IPS DF 6.9 (cell line): Measurements from ENCODE around the gene SDR39U1.
"Not testable (repeated sequence)": the region's sequence is repeated elsewhere in the genome, so short reads cannot be mapped to it uniquely, and the experiment has no call there.

Source experiments
- DNase-seq: peaks from one replicate; pipeline ENCODE4 v3.0.0-alpha.2; 2013; ENCODE audit warnings: low read depth, low spot score
- H3K27ac ChIP-seq: one replicate; pipeline ENCODE4 v1.5.1; 2013; ENCODE audit warnings: low read length, control low read depth
- H3K27me3 ChIP-seq: 2 replicates; pipeline ENCODE4 v1.6.1; 2013; ENCODE audit warnings: mild to moderate bottlenecking, low read length; ENCODE audit not compliant: control insufficient read depth, insufficient read depth
- H3K36me3 ChIP-seq: 2 replicates; pipeline ENCODE4 v1.6.1; 2013; ENCODE audit warnings: low read length; ENCODE audit not compliant: control insufficient read depth, insufficient read depth
- H3K4me1 ChIP-seq: 2 replicates; pipeline ENCODE4 v1.6.1; 2013; ENCODE audit warnings: low read length; ENCODE audit not compliant: control insufficient read depth, insufficient read depth
- H3K4me3 ChIP-seq: 2 replicates; pipeline ENCODE4 v1.5.1; 2013; ENCODE audit warnings: mild to moderate bottlenecking, low read length
- H3K9me3 ChIP-seq: 2 replicates; pipeline ENCODE4 v1.6.1; 2013; ENCODE audit warnings: low read length, inconsistent platforms; ENCODE audit not compliant: control insufficient read depth, insufficient read depth
- WGBS: extraction: QIAGEN DNeasy Blood & Tissue Kit; methylation state at CpG from one replicate; pipeline ENCODE4 v1.1.7; 2013; ENCODE audit warnings: mixed read lengths, missing lambda C conversion rate; ENCODE audit not compliant: insufficient read length, insufficient coverage; 5-methylcytosine and 5-hydroxymethylcytosine counted together

The SDR39U1 gene

GRCh38 chr14:24465805-24466204 lies 23.2 kb upstream of the SDR39U1 start:
- no peak for DNase-seq
- Histone ChIP-seq H3K4me3 (no peak overlapping the region), H3K36me3 (no peaks in the 10 kb centered on the region), H3K27ac (no peak overlapping the region), H3K4me1 (no peaks in the 10 kb centered on the region), H3K9me3 (no peaks in the 10 kb centered on the region), H3K27me3 (no peaks in the 10 kb centered on the region)
- whole genome bisulfite sequencing, result no CpG with 5 or more reads among the region's 3 CpGs

GRCh38 chr14:24465368-24465767 lies 22.8 kb upstream of the SDR39U1 start:
- WGBS, result no CpG with 5 or more reads among the region's 3 CpGs
- H3K4me3 ChIP-seq, result no peak overlapping the region
- H3K9me3 ChIP-seq, result no peaks in the 10 kb centered on the region
- DNase-seq, result no peak
- H3K27ac ChIP-seq, result no peak overlapping the region
- no peaks in the 10 kb centered on the region for H3K36me3 ChIP-seq
- H3K4me1 ChIP-seq, result no peaks in the 10 kb centered on the region
- no peaks in the 10 kb centered on the region for H3K27me3 ChIP-seq

GRCh38 chr14:24463884-24464785 lies 21.6 kb upstream of the SDR39U1 start:
- WGBS, result no CpG with 5 or more reads among the region's 4 CpGs
- no peak for DNase-seq
- Histone ChIP-seq H3K4me1 (no peaks in the 10 kb centered on the region), H3K27ac (no peak overlapping the region), H3K36me3 (no peaks in the 10 kb centered on the region), H3K4me3 (no peak overlapping the region), H3K9me3 (no peaks in the 10 kb centered on the region), H3K27me3 (no peaks in the 10 kb centered on the region)

DNA sequence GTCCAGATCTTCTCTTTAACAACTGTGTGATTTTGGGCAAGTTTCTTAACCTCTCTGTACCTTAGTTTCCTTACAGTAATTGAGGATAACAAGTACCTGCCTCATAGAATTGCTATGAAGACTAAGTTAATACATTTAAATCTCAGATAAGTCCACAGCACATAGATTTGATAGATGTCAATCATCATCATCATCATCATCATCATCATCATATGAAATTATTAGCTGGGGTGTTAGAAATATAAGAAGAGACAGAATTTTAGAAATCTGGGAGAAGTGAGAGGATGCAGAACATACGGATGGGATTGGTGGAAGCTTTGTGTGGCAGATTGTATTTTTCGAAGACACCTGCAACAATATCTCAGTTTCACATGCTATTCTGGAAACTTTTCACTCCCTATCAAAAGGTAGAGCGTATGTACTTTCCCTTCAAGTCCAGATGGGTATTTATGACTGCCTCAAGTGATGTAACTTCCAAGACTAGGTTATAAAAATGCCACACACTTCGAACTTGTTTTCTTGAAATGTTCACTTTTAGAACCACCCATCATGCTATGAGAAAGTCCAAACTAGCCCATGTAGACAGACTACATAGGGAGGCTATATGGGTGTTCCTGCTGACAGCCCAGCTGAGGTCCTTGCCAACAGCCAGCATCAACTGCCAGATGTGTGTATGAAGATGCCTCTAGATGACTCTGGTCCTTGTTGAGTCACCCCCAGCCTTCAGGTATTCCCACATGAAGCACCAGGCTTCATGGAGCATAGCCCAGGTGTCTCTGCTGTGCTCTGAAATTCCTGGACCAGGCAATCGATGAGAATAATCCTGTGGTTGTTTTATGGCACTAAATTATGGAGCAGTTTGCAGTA lies 20.7 kb upstream of the SDR39U1 start:
- Histone ChIP-seq H3K27me3 (no peaks in the 10 kb centered on the region), H3K36me3 (no peaks in the 10 kb centered on the region), H3K4me3 (no peak overlapping the region), H3K4me1 (no peaks in the 10 kb centered on the region), H3K27ac (no peak overlapping the region), H3K9me3 (no peaks in the 10 kb centered on the region)
- WGBS, result no CpG with 5 or more reads among the region's 5 CpGs
- no peak for DNase-seq

DNA sequence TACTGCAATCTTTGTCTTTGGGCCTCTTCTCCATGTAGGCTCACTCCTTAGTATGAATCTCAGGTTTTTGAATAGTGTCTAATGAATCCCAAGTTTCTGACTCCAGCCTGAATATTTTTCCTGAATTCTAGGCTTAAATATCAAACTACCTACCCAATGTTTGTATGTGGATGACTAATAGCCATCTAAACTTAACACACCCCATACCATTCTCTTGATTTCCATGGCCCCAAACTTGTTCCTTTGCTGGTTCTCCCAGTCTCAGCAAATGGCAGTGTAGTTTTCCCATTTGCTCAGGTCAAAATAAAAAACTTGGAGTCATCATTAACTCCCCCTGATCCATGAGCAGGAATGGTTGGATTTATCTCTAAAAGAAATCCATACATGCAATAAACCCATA lies 18.8 kb upstream of the SDR39U1 start:
- Histone ChIP-seq H3K9me3 (no peaks in the 10 kb centered on the region), H3K27me3 (no peaks in the 10 kb centered on the region), H3K36me3 (no peaks in the 10 kb centered on the region), H3K4me1 (no peaks in the 10 kb centered on the region), H3K4me3 (no peak overlapping the region), H3K27ac (no peak overlapping the region)
- DNase-seq, result no peak

DNA sequence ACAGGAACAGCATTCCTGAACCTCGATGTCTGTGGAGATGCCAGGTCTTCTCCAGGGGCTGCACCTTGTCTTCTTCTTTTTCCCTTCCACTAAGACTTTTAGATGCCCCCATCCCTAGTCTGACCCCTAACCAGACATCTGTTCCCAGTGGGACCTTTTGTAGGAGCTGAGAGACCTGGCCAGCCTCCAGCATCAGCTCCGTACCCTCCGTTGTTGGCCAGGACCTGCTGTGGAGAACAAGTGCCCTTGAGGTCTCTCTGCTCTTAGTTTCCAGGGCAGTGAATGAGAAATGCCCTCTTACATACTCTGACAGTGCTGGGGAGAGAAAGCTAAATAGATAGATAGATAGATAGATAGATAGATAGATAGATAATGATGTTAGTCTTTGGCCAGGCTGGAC lies 16.8 kb upstream of the SDR39U1 start:
- no CpG with 5 or more reads among the region's 3 CpGs for WGBS
- Histone ChIP-seq H3K9me3 (no peaks in the 10 kb centered on the region), H3K27ac (no peak overlapping the region)

DNA sequence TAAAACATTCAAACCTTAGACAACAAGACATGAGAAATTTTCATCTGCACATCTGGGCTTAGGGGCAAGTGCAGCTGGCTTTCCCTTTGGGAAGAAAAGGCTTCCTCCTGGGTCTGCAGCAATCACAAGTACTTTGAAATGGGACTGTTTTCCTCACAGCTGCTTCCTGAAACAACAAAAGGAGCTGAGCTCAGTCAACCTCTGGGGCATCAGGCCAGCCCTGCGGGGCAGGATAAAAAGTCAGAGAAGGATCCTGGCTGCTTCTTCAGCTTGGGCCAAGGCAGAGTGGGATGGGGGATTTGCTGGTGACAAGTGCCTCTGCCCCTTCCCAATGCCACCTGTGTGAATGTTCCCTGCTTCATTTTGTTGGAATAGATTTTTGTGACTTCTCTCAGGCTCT lies 16.2 kb upstream of the SDR39U1 start:
- Histone ChIP-seq H3K9me3 (no peaks in the 10 kb centered on the region), H3K27ac (no peak overlapping the region), H3K4me3 (no peak overlapping the region), H3K4me1 (no peaks in the 10 kb centered on the region), H3K27me3 (no peaks in the 10 kb centered on the region), H3K36me3 (no peaks in the 10 kb centered on the region)
- DNase-seq, result no peak
- WGBS, result no CpG with 5 or more reads among the region's 1 CpG

More for the DNA sequence above, 16.8 kb upstream of the SDR39U1 start:
- DNase-seq, result no peak
- Histone ChIP-seq H3K4me1 (no peaks in the 10 kb centered on the region), H3K36me3 (no peaks in the 10 kb centered on the region), H3K4me3 (no peak overlapping the region), H3K27me3 (no peaks in the 10 kb centered on the region)

DNA sequence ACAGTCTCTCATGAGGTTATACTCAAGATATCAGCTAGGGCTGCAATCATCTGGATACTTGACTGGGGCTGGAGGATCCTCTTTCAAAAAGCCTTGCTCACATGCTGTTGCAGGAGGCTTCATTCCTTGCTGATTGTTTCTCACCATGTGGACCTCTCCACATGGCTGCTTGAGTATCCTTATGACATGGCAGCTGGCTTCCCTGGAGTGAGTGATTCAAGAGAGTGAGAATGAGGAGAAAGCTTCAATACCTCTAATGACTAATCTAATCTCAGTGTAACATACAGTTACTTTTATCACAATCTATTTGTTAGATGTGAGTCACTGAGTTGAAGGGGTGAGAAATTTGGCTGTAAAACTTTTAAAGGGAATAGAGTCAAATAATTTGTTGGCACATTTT lies 14.4 kb upstream of the SDR39U1 start:
- Histone ChIP-seq H3K4me1 (no peaks in the 10 kb centered on the region), H3K4me3 (no peak overlapping the region), H3K27me3 (no peaks in the 10 kb centered on the region), H3K27ac (no peak overlapping the region), H3K9me3 (no peaks in the 10 kb centered on the region), H3K36me3 (no peaks in the 10 kb centered on the region)
- DNase-seq, result no peak

GRCh38 chr14:24450828-24451227 lies 8.3 kb upstream of the SDR39U1 start:
- not testable (repeated sequence) for H3K9me3 ChIP-seq, H3K4me3 ChIP-seq, DNase-seq, H3K36me3 ChIP-seq, H3K27ac ChIP-seq, H3K27me3 ChIP-seq, H3K4me1 ChIP-seq
- no CpG with 5 or more reads among the region's 2 CpGs for WGBS

DNA sequence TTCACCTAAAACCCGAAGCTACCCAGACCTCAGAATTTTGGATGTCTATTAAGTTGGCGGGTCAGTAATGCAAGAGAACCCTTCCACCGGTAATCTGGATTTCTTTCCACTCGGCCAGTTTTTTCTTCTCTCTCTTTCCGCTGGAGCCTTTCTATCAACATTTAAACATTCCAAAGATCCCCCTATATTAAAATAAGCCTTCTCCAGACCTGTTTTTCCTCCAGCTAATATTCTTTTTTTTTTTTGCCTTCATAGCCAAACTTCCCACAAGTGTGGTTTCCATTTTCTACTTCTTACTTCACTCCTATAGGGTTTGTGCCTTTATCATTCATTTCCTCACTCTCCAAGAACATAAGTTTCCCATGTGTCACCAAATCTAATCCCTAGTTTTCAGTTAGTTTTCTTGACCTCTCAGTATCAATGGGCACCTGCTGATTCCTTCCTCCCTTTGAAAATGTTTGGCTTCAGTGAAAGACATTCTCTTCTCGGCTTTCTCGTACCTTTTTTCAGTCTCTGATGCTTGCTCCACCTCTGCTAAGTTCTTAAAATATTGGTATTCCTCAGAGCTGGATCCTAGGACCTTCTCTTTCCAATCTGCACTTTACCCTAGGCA lies 583 bp upstream of the SDR39U1 start:
- DNase-seq, result no peak
- Histone ChIP-seq H3K4me1 (no peaks in the 10 kb centered on the region), H3K27ac (no peak overlapping the region), H3K27me3 (no peaks in the 10 kb centered on the region), H3K9me3 (no peaks in the 10 kb centered on the region; the same call in 1 of the 2 replicates), H3K4me3 (peak overlapping the region; percentile 42; the same call in 1 of the 2 replicates), H3K36me3 (peaks cover 7% of the 10 kb centered on the region)
- WGBS, result no CpG with 5 or more reads among the region's 7 CpGs
